Activated effector memory CD4-positive, alpha-beta T cell treated with Interleukin-2 at 50 U/mL for 16 hours (primary cell): ENCODE data around the gene RO60.

Experiments used
- DNase-seq: peaks from one replicate; pipeline ENCODE4 v3.0.0-alpha.2; 2020

Gene RO60

GRCh38 chr1:193062698-193063463, 3.5 kb downstream of the RO60 start:
- no peak for DNase-seq

- no peak for DNase-seq
Measured at GRCh38 chr1:193065954-193066353, 6.5 kb downstream of the RO60 start.

- DNase-seq = no peak
Measured at GRCh38 chr1:193066606-193067005, 7.2 kb downstream of the RO60 start.

- no peak for DNase-seq
Measured at GRCh38 chr1:193068013-193068412, 8.6 kb downstream of the RO60 start.

- DNase-seq = no peak
Measured at GRCh38 chr1:193069748-193070385, 10.5 kb downstream of the RO60 start.

- DNase-seq = no peak
Measured at GRCh38 chr1:193070386-193070753, 11.0 kb downstream of the RO60 start.

GRCh38 chr1:193070942-193071341, 11.5 kb downstream of the RO60 start:
- DNase-seq = no peak

- DNase-seq = no peak
Measured at GRCh38 chr1:193077991-193078390, 18.6 kb downstream of the RO60 start.

- no peak for DNase-seq
Measured at GRCh38 chr1:193079187-193079586, 19.8 kb downstream of the RO60 start.

GRCh38 chr1:193083365-193084088, 24.1 kb downstream of the RO60 start:
- no peak for DNase-seq

GRCh38 chr1:193085263-193085662, 25.9 kb downstream of the RO60 start:
- no peak for DNase-seq

GRCh38 chr1:193086342-193086741, 26.9 kb downstream of the RO60 start:
- DNase-seq = no peak

GRCh38 chr1:193087893-193088292, 28.5 kb downstream of the RO60 start:
- no peak for DNase-seq

GRCh38 chr1:193090865-193091264, 31.5 kb downstream of the RO60 start:
- no peak for DNase-seq

GRCh38 chr1:193094112-193094511, 34.7 kb downstream of the RO60 start:
- no peak for DNase-seq

- no peak for DNase-seq
Measured at GRCh38 chr1:193102662-193103061, 43.2 kb downstream of the RO60 start.

GRCh38 chr1:193103759-193104501, 44.5 kb downstream of the RO60 start:
- DNase-seq = no peak

GRCh38 chr1:193104502-193104906, 45.1 kb downstream of the RO60 start:
- DNase-seq = no peak

- peak; percentile 51 for DNase-seq
Measured at GRCh38 chr1:193104907-193105820, 45.8 kb downstream of the RO60 start, which contains the start of gene GLRX2. Gene GLRX2 (minus strand): TSS chr1:193105414. CDS start chr1:193105382, 32 bp downstream.

GRCh38 chr1:193105821-193106177, 46.4 kb downstream of the RO60 start:
- DNase-seq = no peak

GRCh38 chr1:193108471-193108870, 49.1 kb downstream of the RO60 start:
- no peak for DNase-seq
